Measurements from ENCODE around the gene RACK1. TPM values are rescaled to one million over a fixed set of nuclear protein-coding genes. Genes with fewer than 3 reads are reported as not detected.

RACK1 gene
- total RNA-seq, 4 donors from 2014 or later: 1,928 to 2,385 (median 2,165) TPM

DNA sequence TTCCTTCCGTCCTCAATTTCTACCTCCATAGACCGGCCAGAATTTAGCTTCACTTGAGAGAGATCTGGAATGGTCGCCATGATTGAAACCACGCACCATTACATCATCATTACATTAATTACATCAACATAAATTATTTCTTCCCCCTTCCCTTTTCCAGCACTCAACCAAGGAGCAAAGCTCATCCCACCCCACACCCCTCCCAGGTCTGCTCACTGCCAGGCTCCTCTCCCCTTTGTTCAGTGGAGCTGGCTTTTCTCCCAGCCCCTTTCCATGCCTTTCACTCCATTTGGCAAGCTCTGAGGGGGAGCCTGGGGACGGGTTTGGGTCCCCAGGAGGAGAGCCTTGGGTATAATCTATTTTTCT lies 8.4 kb downstream of the RACK1 start:
- TF ChIP-seq, protein P1, sequence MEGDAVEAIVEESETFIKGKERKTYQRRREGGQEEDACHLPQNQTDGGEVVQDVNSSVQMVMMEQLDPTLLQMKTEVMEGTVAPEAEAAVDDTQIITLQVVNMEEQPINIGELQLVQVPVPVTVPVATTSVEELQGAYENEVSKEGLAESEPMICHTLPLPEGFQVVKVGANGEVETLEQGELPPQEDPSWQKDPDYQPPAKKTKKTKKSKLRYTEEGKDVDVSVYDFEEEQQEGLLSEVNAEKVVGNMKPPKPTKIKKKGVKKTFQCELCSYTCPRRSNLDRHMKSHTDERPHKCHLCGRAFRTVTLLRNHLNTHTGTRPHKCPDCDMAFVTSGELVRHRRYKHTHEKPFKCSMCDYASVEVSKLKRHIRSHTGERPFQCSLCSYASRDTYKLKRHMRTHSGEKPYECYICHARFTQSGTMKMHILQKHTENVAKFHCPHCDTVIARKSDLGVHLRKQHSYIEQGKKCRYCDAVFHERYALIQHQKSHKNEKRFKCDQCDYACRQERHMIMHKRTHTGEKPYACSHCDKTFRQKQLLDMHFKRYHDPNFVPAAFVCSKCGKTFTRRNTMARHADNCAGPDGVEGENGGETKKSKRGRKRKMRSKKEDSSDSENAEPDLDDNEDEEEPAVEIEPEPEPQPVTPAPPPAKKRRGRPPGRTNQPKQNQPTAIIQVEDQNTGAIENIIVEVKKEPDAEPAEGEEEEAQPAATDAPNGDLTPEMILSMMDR (IDR thresholded peaks at IDR 0.05): no peak
- DNase-seq (ENCODE audit: low spot score) (no peak), ATAC-seq (ENCODE audit: low FRiP score) (no peak)

DNA sequence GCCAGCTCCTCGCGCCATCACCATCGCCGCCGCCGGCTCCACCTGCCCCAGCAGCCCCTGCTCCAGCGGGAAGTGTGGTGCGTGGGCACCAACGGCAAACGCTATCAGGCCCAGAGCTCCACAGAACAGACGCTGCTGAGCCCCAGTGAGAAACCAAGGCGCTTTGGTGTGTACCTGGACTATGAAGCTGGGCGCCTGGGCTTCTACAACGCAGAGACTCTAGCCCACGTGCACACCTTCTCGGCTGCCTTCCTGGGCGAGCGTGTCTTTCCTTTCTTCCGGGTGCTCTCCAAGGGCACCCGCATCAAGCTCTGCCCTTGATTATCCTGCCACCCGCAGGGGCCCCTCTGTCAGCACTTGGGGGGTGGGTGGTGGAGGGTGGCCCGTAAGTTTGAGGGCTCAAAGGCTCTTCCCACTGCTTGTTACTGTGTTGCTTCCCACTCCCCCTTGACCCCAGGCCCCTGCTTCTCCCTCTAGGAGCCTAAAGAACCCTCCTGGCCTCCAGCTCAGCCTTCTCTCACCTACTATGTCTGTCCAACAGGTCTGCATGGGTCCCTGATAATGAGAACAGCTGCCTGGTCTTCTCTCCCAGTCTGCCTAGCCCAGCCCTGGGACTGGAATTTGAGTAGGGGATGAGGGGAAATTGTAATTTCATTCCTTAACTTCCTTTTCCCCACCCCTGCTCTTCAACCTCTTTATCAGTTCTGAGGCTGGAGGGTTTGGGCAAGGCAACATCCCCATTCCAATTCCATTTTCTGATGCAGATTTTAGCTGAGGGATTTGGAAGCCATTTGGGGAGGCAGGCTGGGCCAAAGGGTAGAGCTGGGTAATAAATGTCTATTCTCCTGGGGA lies 9.0 kb downstream of the RACK1 start:
- DNase-seq (ENCODE audit: low spot score): no peak
- TF ChIP-seq, protein P1 (IDR thresholded peaks at IDR 0.05): no peak
- no peak for ATAC-seq (ENCODE audit: low FRiP score)

DNA sequence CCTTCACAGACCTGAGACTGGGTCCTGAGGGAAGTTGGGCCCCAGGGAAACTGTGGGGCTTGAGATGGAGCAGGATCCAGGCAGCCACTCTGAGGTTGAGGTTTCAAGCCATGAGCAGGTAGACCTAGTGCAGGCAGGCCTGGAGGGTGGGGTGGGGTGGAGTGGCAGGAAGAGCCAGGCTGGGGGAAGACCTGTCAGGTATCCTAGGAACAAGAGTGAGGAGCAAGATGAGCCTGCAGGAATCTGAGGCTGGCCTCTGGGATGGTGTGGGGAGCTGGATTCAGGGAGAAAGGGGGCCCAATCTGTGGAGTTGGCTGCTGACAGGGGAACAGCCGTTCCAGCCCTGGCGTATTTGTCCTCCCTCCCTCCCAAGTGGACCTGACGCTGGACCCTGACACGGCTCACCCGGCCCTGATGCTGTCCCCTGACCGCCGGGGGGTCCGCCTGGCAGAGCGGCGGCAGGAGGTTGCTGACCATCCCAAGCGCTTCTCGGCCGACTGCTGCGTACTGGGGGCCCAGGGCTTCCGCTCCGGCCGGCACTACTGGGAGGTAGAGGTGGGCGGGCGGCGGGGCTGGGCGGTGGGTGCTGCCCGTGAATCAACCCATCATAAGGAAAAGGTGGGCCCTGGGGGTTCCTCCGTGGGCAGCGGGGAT lies 9.8 kb downstream of the RACK1 start:
- no peak for ATAC-seq (ENCODE audit: low FRiP score)
- DNase-seq (ENCODE audit: low spot score): no peak
- TF ChIP-seq, protein P1 (IDR thresholded peaks at IDR 0.05): no peak

DNA sequence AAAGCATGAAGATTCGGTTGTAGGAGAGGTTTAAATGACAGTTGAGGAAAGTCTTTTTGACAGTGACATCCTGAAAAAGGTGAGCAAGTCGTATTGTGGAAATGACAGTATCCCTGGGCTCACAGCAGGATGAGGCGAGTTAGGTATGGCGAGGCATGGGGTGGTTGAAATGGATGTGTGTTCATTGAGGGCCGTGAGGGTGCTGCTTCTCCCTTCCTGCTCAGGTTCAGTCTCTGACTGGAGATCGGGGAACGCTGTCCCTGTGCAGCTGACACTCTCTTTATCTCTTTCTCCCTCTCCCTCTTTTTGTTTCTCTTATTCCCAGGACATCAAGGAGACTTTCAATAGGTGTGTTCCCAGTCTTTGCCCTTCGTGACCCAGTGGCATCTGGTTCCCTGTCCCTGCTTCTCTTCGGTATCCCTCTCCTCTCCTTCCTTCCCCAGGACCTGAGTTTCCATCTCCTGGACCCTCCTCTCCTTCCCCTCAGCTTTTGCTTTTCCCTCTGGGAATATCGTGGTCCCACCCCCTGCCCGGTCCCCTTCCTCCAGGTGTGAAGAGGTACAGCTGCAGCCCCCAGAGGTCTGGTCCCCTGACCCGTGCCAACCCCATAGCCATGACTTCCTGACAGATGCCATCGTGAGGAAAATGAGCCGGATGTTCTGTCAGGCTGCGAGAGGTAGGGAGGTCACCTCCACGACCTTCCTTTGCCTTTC lies 10.5 kb downstream of the RACK1 start:
- TF ChIP-seq, protein P1 (IDR thresholded peaks at IDR 0.05): no peak
- no peak for ATAC-seq (ENCODE audit: low FRiP score)
- no peak for DNase-seq (ENCODE audit: low spot score)

DNA sequence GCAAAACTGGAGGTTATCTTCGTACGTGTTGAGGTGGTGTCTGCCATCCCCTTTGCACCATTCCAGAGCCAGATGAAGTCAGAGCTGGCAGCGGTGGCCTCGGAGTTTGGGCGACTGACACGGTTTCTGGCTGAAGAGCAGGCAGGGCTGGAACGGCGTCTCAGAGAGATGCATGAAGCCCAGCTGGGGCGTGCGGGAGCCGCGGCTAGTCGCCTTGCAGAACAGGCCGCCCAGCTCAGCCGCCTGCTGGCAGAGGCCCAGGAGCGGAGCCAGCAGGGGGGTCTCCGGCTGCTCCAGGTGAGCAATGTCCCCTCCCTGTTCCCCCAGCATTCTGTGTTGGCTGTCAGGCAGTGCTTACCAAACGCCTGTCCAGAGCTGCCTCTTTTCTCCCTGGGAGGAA lies 11.1 kb downstream of the RACK1 start:
- TF ChIP-seq, protein P1 (IDR thresholded peaks at IDR 0.05): no peak
- ATAC-seq (ENCODE audit: low FRiP score) (no peak), DNase-seq (ENCODE audit: low spot score) (no peak)

DNA sequence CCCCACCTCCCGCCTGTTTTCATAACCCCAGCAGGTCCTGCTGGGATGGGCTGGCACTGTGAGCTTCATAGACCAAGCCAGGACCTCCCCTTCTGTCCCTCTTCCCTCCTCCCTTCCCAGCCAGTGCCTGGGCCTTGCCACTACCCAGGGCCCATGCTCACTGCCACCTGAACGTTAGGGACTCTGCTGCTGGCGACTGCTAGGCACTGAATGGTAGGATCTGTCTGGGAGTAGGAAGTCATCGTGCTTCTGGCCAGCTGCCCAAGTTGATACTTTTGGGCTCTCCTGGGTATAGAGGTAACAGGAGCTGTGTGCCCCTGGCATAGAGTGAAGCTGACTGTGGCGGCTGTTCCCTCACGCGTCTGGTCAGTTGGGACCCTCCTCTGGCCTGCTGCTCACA lies 12.3 kb downstream of the RACK1 start:
- no peak for DNase-seq (ENCODE audit: low spot score)

More for the DNA sequence above, 12.3 kb downstream of the RACK1 start:
- no peak for ATAC-seq (ENCODE audit: low FRiP score)
- TF ChIP-seq, protein P1 (IDR thresholded peaks at IDR 0.05): no peak

Measured in omental fat pad (tissue), 4 donors.